ENCODE data around the gene CITED1. TPM values are rescaled to one million over a fixed set of nuclear protein-coding genes. Genes with fewer than 3 reads are reported as not detected.

The CITED1 gene
- total RNA-seq, 5 donors from 2014 or later (not counting 1 experiment from before 2014, with no cell fraction given), result not detected

DNA sequence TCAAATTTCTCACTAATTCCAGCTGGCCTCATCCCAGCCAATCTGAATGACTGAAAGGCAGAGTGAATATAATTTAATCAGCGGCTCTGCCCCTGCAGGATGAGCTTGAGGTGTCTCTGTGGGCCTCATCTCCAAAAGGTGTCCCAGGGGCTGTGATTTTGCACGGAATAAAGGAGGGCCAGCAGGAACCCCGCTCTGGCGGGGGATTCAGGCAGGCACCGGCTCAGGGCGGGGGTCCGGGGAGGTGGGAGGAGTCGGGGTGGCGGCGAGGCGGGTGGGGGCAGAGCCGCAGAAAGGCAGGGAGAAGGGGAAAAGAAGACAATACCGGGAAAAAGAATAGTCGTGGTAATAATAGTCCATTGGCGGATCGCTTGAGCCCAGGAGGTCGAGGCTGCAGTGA lies 50.9 kb downstream of the CITED1 start:
- H3K4me1 Mint-ChIP-seq, result peaks cover 0 to 7% (median 2%) of the 10 kb centered on the region in 3 donors
- no peaks in the 10 kb centered on the region for H3K9me3 Mint-ChIP-seq
- no peak overlapping the region for H3K27ac ChIP-seq (ENCODE audit: low read length)
- ATAC-seq (replicated peaks in 1 of 4), result no peak
- H3K4me1 ChIP-seq (ENCODE audit: control insufficient read depth in 1 of 2, extremely low read depth in 1 of 2, insufficient read depth in 2 of 2, low read length in 2 of 2), result peaks cover 0 to 3% of the 10 kb centered on the region in 2 experiments
- peaks cover 14 to 24% of the 10 kb centered on the region in 2 donors for H3K27me3 Mint-ChIP-seq
- H3K4me3 Mint-ChIP-seq, result no peak overlapping the region
- peaks cover 3% of the 10 kb centered on the region for H3K36me3 Mint-ChIP-seq
- H3K9me3 ChIP-seq, result no peaks in the 10 kb centered on the region
- no peak for DNase-seq
- CTCF ChIA-PET, result no interaction called here
- POLR2A ChIA-PET, result no interaction called here
- H3K36me3 ChIP-seq (ENCODE audit: control insufficient read depth in 2 of 2, extremely low read depth in 1 of 2, insufficient read depth in 1 of 2, low read length in 1 of 2), result no peaks in the 10 kb centered on the region
- peaks cover 2 to 10% of the 10 kb centered on the region in 2 experiments for H3K27me3 ChIP-seq (replicated peaks in 1 of 2; ENCODE audit: control insufficient read depth in 2 of 2, extremely low read depth in 1 of 2, insufficient read depth in 2 of 2, low read length in 1 of 2)
- H3K27ac Mint-ChIP-seq, result no peak overlapping the region
- no CpG with 5 or more reads among the region's 17 CpGs for WGBS (ENCODE audit: insufficient coverage)
- H3K4me3 ChIP-seq (ENCODE audit: control insufficient read depth in 1 of 2, extremely low read depth in 1 of 2, low read length in 1 of 2), result no peak overlapping the region

DNA sequence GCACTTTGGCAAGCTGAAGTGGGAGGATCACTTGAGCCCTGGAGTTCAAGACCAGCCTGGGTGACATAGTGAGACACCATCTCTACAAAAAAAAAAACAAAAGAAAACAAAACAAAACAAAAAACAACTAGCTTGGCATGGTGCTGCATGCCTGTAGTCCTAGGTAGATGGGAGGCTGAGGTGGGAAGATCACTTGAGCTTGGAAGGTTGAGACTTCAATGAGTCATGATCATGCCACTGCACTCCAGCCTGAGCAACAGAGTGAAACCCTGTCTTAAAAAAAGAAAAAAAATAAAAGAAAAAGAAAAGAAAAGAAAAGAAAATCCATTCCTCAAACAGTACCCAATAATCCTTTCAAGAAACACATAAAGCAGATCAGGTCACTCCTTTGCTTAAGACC lies 52.0 kb downstream of the CITED1 start:
- DNase-seq (no peak), ATAC-seq (replicated peaks in 1 of 4) (no peak)
- H3K9me3 ChIP-seq, result no peaks in the 10 kb centered on the region
- no peak overlapping the region for H3K27ac Mint-ChIP-seq
- no peaks in the 10 kb centered on the region for H3K36me3 ChIP-seq (ENCODE audit: control insufficient read depth in 2 of 2, extremely low read depth in 1 of 2, insufficient read depth in 1 of 2, low read length in 1 of 2)
- no peak overlapping the region for H3K4me3 ChIP-seq (ENCODE audit: control insufficient read depth in 1 of 2, extremely low read depth in 1 of 2, low read length in 1 of 2)
- H3K4me3 Mint-ChIP-seq, result no peak overlapping the region
- H3K36me3 Mint-ChIP-seq, result peaks cover 3% of the 10 kb centered on the region
- ChIA-PET CTCF (no interaction called here), POLR2A (no interaction called here)
- peaks cover 14 to 24% of the 10 kb centered on the region in 2 donors for H3K27me3 Mint-ChIP-seq
- H3K27ac ChIP-seq (ENCODE audit: low read length), result no peak overlapping the region
- H3K4me1 Mint-ChIP-seq, result peaks cover 0 to 7% (median 2%) of the 10 kb centered on the region in 3 donors
- H3K4me1 ChIP-seq (ENCODE audit: control insufficient read depth in 1 of 2, extremely low read depth in 1 of 2, insufficient read depth in 2 of 2, low read length in 2 of 2), result peaks cover 0 to 3% of the 10 kb centered on the region in 2 experiments
- H3K27me3 ChIP-seq (replicated peaks in 1 of 2; ENCODE audit: control insufficient read depth in 2 of 2, extremely low read depth in 1 of 2, insufficient read depth in 2 of 2, low read length in 1 of 2), result peaks cover 2 to 10% of the 10 kb centered on the region in 2 experiments
- no peaks in the 10 kb centered on the region for H3K9me3 Mint-ChIP-seq

Other genes starting within 250 kb of the CITED1 start
- 1 to 10 TPM in 4 of 5 donors, under 1 TPM in 1; 0.98 to 8.7 (median 3.4) TPM for gene RTL5, start 174.0 kb downstream of the CITED1 start, total RNA-seq
- 1 to 10 TPM; 4.1 to 9.8 (median 7.1) TPM for gene PIN4, start 124.2 kb downstream of the CITED1 start, total RNA-seq
- gene ERCC6L, start 66.9 kb downstream of the CITED1 start, total RNA-seq, result 1 to 10 TPM in 1 of 5 donors, under 1 TPM in 4; 0.07 to 1.1 (median 0.30) TPM
- 1,000 to 10,000 TPM; 1,254 to 2,149 (median 1,425) TPM for gene RPS4X, start 28.7 kb downstream of the CITED1 start, total RNA-seq